HPDE6-E6E7 (cell line): ENCODE data around the gene GPR75.
"Not testable (repeated sequence)": the region's sequence is repeated elsewhere in the genome, so short reads cannot be mapped to it uniquely, and the experiment has no call there.

Source experiments
- DNase-seq: peaks from one replicate; pipeline ENCODE4 v3.0.0; 2011; ENCODE audit warnings: missing footprints; ENCODE audit errors: extremely low spot score

GPR75 gene

GRCh38 chr2:53852532-53852931, 7.2 kb downstream of the GPR75 start:
- no peak for DNase-seq

- DNase-seq, result not testable (repeated sequence)
These were observed 8.6 kb downstream of the GPR75 start for GRCh38 chr2:53851052-53851757.

DNA sequence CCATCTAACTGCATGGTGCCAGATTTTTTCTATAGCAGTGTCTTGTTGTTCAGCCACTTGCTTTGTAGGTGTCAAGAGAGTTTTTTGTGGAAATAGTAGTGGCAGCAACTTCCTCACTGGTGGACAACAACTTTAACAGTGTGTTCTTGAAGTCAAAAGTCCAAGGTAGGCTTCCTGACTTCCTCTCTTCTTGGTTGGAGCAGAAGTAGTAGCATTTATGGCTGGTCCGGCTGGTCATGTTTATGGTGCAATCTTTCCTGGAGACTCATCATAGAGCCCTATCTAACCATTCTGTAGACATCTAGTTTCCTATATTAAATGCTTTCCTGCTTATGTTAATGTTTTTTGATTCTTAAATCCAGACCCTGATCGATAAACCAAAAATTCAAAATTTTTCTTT, 11.7 kb downstream of the GPR75 start:
- DNase-seq, result no peak

DNA sequence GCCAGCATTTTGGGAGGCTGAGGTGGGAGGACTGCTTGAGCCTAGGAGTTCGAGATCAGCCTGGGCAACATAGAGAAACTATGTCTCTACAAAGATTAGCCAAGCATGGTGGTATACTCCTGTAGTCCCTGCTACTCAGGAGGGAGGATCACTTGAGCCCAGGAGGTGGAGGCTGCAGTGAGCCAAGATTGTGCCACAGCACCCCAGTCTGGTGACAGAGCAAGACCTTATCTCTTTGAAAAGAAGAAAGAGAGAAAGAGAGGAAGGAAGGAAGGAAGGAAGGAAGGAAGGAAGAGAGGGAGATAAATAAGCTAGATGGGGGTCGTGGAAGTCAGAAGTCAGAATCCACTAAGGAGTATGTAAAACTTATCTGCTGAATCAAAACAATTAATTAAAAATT, 16.2 kb downstream of the GPR75 start:
- DNase-seq, result no peak

- no peak for DNase-seq
These were observed 16.9 kb downstream of the GPR75 start for GRCh38 chr2:53842891-53843290.

DNA sequence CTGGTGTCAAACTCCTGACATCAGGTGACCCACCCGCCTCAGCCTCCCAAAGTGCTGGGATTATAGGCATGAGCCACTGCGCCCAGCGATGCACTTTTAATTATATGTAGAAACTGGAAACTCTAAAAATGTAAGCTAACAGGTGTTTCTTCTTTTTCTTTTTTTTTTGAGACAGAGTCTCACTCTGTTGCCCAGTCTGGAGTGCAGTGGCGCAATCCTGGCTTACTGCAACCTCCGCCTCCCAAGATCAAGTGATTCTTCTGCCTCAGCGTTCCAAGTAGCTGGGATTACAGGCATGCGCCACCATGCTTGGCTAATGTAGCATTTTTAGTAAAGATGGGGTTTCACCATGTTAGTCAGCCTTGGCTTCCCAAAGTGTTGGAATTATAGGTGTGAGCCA, 18.1 kb downstream of the GPR75 start:
- not testable (repeated sequence) for DNase-seq

GRCh38 chr2:53840580-53840979, 19.2 kb downstream of the GPR75 start:
- no peak for DNase-seq

- DNase-seq, result not testable (repeated sequence)
These were observed 29.8 kb downstream of the GPR75 start for GRCh38 chr2:53829980-53830290.

- DNase-seq, result no peak
These were observed 30.3 kb downstream of the GPR75 start for GRCh38 chr2:53829273-53829979.

GRCh38 chr2:53828331-53828730, 31.4 kb downstream of the GPR75 start:
- no peak for DNase-seq

DNA sequence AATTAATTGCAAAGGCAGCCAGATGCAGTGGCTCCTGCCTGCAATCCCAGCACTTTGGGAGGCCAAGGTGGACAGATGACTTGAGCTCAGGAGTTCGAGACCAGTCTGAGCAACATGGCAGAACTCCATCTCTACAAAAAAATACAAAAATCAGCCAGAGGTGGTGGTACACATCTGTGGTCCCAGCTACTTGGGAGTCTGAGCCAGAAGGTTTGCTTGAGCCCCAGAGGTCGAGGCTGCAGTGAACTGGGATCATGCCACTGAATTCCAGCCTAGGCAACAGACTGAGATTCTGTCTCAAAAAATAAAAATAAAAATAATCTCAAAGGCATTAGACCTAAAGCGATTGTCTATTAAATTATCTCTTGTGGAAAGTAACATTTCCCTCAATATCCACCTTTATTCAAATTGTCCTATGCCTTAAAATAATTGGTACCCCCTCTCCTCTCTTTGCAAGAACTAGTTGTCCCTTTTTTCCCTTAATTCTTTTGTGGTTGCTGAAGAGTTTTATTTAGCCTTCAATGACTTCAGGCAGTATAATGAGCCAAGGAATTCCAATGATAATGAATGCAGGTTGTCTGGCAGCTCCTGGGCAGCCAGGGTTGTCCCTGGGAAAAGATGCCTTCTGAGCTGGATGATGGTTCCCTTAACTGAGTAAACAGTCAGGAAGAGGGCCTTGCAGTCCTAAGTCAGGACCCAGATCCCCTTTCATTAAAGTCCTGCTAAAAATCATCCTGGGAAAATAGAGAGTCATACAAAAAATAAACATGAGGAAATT, 32.2 kb downstream of the GPR75 start:
- DNase-seq, result no peak

- no peak for DNase-seq
These were observed 33.0 kb downstream of the GPR75 start for GRCh38 chr2:53826587-53827397.

GRCh38 chr2:53826030-53826410, 33.7 kb downstream of the GPR75 start:
- no peak for DNase-seq

DNA sequence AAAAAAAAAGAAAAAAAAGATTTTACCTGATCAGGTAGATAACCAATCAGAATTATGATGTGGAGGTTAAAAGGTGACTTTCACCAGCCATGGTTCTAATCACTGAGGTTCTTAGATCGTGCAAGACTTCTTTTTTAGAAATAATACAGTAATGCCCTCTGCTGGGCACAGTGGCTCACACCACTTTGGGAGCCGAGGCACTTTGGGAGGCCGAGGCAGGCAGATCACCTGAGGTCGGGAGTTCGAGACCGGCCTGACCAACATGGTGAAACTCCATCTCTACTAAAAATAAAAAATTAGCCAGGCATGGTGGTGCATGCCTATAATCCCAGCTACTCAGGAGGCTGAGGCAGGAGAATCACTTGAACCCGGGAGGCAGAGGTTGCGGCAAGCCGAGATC, 36.1 kb downstream of the GPR75 start:
- DNase-seq, result not testable (repeated sequence)

GRCh38 chr2:53821810-53822209, 38.0 kb downstream of the GPR75 start:
- no peak for DNase-seq

- no peak for DNase-seq
These were observed 39.1 kb downstream of the GPR75 start for GRCh38 chr2:53820711-53821110.

DNA sequence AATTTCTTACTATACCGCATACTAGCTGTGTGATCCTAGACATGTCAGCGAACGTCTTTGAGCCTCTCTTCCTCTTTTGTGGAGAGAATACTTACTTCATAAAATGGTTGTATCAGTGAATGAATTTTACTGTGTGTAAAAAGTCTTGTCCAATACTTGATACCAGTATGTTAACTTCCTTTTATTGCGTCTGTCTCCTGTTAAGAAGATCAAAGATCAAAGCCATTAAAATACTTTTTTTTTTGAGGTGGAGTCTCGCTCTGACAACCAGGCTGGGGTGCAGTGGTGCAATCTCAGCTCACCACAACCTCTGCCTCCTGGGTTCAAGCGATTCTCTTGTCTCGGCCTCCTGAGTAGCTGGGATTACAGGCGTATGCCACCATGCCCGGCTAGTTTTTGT, 39.7 kb downstream of the GPR75 start:
- DNase-seq, result no peak

- no peak for DNase-seq
These were observed 40.1 kb downstream of the GPR75 start for GRCh38 chr2:53819634-53820033.

DNA sequence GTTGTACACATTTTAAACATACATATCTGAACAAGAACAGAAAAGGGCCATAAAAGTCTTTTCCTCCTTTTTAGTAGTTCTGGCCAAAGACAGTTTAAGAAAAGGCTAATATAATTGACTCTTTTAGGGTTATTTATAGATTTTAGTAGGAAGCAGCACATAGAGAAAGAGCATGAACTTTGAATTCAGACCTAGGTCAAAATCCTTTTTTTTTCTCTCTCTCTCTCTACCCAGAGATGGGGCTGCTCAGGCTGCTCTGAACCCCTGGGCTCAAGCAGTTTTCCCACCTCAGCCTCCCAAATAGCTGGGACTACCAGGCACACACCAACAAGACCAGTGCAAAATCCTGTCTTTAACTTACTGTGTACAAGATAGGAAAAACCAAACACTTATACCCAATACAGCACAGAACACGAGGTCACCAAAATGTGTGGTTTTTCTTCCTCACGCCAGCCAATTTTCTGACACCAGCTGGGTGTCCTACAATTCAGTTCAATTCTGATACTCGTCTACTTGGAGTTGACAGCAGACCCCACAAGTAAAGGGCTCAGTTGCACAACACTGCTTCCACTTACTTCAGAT, 40.8 kb downstream of the GPR75 start:
- DNase-seq, result no peak

GRCh38 chr2:53813151-53813550, 46.6 kb downstream of the GPR75 start:
- no peak for DNase-seq

DNA sequence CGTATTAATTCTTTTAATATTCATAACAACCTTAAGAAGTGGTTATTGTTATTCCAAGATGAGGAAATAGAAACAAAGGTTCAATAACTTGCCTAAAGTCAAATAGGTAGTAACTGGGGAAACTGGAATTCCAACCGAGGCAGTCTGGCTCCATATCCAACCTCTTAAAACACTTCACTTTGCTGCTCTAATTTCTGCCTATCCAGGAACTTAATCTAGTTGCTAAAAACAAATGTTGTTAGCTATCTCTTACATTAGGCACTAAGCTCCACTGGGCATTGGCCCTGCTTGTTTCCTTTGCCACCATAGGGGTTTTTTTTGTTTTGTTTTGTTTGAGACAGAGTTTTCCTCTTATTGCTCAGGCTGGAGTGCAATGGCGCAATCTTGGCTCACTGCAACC, 48.2 kb downstream of the GPR75 start:
- DNase-seq, result no peak
